Kasumi-1 (cell line): ENCODE measurements around the gene ADD2.
A peak's percentile ranks its signal among the peaks of the same experiment; 100 is the strongest.

ENCODE experiments used
- DNase-seq, 2 experiments: peaks; one replicate each; lab custom pipeline; 2025; lab: John Stamatoyannopoulos, UW

ADD2 gene

GRCh38 chr2:70670626-70671025, 97.4 kb downstream of the ADD2 start:
- no peak for DNase-seq

GRCh38 chr2:70670202-70670601, 97.8 kb downstream of the ADD2 start:
- no peak for DNase-seq

GRCh38 chr2:70668911-70669310, 99.1 kb downstream of the ADD2 start:
- DNase-seq = no peak

DNA sequence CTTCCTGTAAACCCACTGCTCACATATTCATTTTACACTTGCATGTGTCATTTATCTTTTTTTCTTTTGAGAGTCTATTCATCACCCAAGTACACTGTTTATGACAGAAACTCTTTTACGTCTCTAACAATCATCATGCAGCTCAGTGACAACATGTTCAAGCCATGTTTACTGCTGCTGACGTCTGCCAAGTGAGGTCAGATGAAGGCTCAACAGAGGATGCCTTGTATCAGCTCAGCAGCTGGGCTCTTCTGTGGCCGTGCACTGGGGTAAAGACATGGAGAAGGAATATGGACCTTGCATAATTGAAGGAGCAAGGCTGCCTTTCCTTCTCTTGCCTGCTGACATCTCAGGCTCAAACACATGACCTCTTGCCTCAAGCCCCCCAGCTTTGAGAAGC, 99.6 kb downstream of the ADD2 start:
- no peak for DNase-seq

DNA sequence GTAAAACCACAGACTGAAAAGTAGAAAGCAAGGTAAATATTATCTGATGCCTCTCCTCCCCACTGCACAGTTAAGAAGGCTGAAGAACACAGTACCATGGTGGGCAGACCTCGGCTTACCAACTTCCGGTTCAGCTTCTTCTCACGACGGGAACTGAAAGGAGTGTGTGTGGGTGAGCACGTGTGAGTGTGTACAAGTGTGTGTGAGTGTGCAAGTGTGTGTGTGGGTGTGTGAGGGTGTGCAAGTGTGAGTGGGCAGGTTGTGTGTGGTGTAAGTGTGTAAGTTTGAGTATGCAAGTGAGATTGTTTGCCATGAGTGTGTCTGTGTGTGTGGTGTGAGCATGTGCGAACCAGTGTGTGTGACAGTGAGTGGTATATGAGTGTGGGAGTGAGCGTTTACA, 103.5 kb downstream of the ADD2 start:
- DNase-seq = no peak

DNA sequence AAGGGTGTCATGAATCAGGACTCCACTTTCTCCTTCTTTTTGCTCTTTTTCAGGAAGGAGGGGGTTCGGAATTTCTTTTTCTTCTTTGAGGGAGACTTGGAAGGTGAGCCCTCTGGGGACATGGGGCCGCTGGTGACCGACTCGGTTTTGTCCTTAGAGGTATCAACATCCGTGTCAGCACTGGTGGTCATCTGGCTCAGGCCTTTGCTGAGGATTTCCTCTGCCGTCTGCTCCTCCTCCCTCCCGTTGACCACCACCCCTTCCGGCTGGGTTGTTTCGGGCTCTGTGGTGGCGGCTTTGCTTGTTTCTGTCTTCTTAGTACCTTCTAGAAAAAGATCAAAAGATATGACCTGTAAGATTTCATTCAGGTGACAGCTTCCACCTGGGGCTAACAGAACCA, 104.6 kb downstream of the ADD2 start:
- DNase-seq = no peak

DNA sequence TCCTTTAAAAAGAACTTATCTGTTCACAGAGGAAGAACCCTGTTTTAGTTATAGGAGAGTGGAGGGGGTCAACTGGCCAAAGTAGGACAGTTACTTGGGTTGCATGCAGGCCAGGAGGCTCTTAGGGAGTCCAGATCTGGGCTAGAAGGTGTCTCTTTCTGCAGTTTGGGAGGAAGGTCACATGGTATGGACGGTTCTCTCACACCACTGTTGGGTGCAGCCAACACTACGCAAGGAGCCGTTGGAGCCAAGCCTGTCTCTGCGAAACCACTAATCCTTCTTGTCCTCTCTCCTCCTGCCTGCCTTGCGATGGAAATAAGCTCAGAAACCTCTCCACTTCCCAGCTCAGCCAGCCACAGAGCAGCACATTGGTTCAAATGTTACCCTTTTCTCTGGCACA, 108.4 kb downstream of the ADD2 start:
- no peak for DNase-seq

- DNase-seq = no peak
These were observed 109.5 kb downstream of the ADD2 start for GRCh38 chr2:70658476-70658875.

- DNase-seq = no peak
These were observed 110.8 kb downstream of the ADD2 start for GRCh38 chr2:70657246-70657645.

GRCh38 chr2:70656421-70657010, 111.5 kb downstream of the ADD2 start:
- DNase-seq = no peak

DNA sequence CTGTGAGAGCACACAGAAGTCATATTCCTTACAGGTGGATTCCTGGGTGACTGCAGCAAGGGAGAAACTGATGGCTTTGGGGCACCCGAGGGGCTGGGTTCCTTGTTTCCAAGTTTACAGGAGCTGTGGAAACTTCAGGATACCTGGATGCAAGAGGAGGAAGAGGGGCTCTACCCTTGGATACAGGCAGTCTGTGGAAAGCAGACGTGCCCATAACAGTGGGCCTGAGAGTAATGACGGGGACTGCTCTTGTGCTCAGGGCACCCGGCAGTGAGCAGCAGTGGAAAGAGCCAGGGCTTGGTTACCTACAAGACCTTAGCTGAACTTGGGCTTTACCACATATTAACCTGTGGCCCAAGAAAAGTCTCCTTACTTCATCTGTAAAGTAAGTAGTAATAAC, 112.2 kb downstream of the ADD2 start:
- no peak for DNase-seq

DNA sequence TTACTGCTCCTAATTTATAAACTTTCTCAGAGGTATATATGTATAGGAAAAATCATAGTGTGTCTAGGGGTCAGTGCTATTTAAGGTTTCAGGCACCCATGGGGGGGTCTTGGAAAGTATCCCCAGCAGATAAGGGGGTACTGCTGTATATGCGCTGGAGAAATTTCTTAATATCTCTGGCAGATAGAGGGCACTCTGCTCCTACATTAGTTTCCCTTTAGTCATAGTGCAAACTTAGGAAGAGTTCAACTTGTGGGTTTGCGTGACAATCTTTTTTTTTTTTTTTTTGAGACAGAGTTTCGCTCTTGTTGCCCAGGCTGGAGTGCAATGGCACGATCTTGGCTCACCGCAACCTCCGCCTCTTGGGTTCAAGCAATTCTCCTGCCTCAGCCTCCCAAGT, 112.8 kb downstream of the ADD2 start:
- peak; percentile 64 to 69 for DNase-seq

DNA sequence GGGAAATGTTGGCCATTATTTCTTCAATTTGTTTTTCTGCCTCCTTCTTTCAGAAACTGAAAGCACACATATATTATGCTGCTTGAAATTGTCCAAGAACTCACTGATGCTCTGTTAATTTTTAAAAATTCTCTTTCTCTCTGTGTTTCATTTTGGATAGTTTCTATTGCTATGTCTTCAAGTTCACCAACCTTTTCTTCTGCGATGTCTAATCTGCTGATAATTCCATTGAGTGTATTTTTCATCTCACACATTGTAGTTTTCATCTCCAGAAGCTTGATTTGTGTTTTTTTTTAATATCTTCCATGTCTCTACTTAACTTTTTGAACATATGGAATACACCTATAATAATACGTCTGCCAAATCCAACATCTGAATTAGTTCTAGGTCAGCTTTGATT, 116.3 kb downstream of the ADD2 start:
- DNase-seq = no peak

GRCh38 chr2:70651014-70651413, 117.0 kb downstream of the ADD2 start:
- no peak for DNase-seq

DNA sequence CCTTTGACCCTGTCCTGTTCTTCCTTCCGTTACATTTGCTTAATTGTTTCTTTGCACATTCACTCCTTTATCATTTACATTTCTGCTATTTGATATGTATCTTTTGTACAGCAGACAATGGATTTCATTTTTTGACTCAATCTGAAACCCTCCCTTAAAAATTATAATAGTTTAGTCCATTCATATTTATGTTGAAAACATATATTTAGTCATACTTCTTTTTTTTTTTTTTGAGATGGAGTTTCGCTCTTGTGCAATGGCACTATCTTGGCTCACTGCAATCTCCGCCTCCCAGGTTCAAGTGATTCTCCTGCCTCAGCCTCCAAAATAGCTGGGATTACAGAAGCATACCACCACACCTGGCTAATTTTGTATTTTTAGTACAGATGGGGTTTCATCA, 119.0 kb downstream of the ADD2 start:
- no peak for DNase-seq

DNA sequence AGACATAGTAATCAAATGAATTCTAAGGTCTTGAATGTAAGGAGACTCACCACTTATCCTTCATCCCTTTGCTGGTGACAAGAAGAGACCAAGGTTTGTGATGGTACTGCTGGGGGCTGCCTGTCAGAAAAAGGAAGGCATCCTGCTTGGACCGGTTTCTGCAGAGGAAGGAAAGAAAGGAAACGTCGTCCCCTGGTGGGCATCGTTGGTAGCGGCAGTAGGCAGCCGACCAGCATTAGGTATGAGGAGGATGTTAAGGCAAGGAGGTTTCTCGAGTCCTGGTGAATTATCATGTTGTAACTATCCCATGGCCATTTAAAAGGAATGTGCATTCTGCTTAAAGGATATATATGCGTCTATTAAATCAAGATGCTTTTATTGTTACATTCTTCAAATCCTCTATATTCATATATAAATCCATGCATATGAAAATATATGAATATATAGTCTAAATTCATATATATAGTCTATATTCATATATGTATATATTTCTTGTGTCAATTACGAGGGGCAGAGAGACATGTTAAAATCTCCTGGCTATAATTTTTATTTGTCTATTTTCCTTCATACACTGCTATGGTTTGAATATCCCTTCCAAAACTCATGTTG, 120.0 kb downstream of the ADD2 start:
- DNase-seq = peak; percentile 78 to 83

- DNase-seq = no peak
These were observed 121.6 kb downstream of the ADD2 start for GRCh38 chr2:70646420-70646818.

DNA sequence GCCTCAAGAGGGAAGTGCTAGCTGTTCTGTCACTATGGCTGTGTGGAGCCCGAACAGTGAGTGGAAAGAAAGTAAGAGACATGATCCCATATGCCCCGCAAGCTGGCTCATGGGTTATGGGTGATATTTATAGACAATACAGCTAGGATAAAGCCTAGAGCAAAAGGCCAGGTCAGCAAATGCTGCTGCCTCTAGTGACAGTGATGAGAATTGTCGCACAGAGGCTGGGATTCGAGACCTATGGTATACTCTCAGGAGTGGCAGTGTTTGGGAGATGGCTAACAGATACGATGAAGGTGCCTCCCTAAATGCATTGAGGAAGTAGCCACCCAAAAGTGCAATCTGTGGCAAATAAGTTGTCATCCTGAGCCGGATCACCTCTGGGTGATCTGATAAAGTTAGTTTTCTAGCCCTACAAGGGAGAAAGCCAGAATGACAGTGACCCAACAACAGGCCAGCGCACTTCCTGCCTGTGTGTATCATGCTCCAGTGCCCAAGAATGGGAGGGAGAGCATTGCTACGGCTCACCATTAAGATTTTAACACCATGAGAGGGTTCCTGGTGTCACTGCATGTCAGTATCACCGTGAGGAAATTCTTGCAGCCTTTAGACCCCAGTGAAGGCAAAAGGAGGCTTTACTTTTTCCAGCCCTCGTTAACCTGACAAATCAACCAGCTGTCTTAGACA, 122.1 kb downstream of the ADD2 start:
- peak; percentile 35 to 45 for DNase-seq

DNA sequence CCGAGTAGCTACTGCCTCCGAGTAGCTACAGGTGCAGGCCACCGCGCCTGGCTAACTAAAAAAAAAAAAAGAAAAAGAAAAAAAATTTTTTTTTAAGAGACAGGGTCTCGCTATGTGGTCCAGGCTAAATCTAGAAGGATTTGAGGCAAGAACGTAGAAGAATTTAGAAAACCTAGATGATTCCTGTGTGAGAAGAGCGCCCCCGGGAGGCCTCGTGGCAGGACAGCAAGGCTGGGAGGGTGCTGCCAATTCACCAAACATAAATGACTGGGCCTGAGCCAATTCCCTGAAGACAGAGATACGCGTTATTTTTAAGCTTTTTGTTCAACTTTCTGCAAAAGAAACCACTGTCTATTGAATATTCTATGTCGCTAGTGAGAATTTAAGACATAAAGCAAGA, 124.3 kb downstream of the ADD2 start:
- DNase-seq = peak; percentile 6 to 18

DNA sequence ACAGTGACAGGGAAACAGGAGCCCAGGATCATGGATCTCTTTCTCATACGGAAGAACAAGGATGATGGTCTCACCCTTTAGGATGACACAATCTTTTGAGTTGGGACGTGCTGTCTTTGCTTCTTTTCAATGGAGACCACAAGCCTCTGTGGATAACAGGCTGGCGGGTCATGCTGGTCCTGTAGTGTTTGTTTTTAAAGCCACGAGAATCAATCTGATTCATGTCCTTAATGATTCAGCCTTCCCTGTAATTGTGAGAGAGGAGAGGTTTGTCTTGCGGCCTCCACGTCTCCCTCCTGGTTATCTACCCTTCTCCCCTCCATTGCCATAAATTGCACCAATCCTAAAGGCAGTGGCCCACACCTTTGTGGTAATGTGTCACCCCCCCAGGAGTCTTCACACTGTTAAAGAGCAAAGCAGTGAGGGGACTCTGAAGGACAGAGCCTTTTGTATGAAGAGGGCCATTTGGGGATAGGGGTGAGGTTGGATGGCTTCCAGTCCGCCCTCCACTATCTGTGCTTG, 126.7 kb downstream of the ADD2 start:
- no peak for DNase-seq

GRCh38 chr2:70639841-70640436, 128.1 kb downstream of the ADD2 start:
- DNase-seq = no peak

GRCh38 chr2:70638561-70638960, 129.4 kb downstream of the ADD2 start:
- DNase-seq = no peak

DNA sequence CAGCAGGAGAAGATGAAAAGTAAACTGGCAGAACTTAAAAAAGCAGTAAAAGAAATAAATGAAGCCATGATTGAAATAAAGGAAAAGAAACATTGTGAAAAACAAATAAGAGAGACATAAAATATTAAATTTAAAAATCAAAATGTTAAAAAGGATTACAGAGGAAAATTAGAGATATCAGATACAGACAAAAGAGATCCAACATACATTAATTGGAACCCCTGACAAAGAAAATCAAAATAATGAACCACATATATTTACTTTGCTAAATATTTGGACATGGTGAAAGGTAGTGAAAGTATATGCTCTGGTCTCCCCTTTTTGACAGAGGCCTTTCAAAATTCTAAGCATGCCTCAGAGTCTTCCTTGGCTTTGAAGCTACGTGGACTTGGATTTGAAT, 134.5 kb downstream of the ADD2 start:
- DNase-seq = no peak
